HG02840 (cell line): ENCODE data around the gene SCLY.

Experiments used
- ATAC-seq: cut with Tn5 transposase; IDR thresholded peaks from one replicate; pipeline ENCODE4 v1.9.1; 2021; ENCODE audit warnings: mild to moderate bottlenecking, moderate library complexity, moderate number of reproducible peaks; ENCODE audit not compliant: unreplicated experiment, low FRiP score

The SCLY gene

GRCh38 chr2:238123991-238124470, 63.2 kb downstream of the SCLY start:
- no peak for ATAC-seq

- ATAC-seq: no peak
Measured at GRCh38 chr2:238124488-238125126, 63.8 kb downstream of the SCLY start.

- no peak for ATAC-seq
Measured at GRCh38 chr2:238125127-238125885, 64.5 kb downstream of the SCLY start.

GRCh38 chr2:238126338-238126737, 65.5 kb downstream of the SCLY start:
- ATAC-seq: no peak

- no peak for ATAC-seq
Measured at GRCh38 chr2:238126775-238127164, 66.0 kb downstream of the SCLY start.

GRCh38 chr2:238127165-238128060, 66.6 kb downstream of the SCLY start:
- ATAC-seq: no peak

GRCh38 chr2:238128061-238128440, 67.2 kb downstream of the SCLY start:
- no peak for ATAC-seq

- ATAC-seq: no peak
Measured at GRCh38 chr2:238128534-238129001, 67.8 kb downstream of the SCLY start.

- no peak for ATAC-seq
Measured at GRCh38 chr2:238129166-238130010, 68.6 kb downstream of the SCLY start.

GRCh38 chr2:238130111-238130695, 69.4 kb downstream of the SCLY start:
- ATAC-seq: no peak

GRCh38 chr2:238130696-238131628, 70.2 kb downstream of the SCLY start:
- no peak for ATAC-seq

- no peak for ATAC-seq
Measured at GRCh38 chr2:238131761-238132462, 71.1 kb downstream of the SCLY start.

GRCh38 chr2:238132463-238133450, 72.0 kb downstream of the SCLY start:
- ATAC-seq: no peak

GRCh38 chr2:238133499-238134392, 72.9 kb downstream of the SCLY start:
- no peak for ATAC-seq

- ATAC-seq: no peak
Measured at GRCh38 chr2:238134393-238134785, 73.6 kb downstream of the SCLY start.
